ENCODE data around the gene LAMB3.

DNA sequence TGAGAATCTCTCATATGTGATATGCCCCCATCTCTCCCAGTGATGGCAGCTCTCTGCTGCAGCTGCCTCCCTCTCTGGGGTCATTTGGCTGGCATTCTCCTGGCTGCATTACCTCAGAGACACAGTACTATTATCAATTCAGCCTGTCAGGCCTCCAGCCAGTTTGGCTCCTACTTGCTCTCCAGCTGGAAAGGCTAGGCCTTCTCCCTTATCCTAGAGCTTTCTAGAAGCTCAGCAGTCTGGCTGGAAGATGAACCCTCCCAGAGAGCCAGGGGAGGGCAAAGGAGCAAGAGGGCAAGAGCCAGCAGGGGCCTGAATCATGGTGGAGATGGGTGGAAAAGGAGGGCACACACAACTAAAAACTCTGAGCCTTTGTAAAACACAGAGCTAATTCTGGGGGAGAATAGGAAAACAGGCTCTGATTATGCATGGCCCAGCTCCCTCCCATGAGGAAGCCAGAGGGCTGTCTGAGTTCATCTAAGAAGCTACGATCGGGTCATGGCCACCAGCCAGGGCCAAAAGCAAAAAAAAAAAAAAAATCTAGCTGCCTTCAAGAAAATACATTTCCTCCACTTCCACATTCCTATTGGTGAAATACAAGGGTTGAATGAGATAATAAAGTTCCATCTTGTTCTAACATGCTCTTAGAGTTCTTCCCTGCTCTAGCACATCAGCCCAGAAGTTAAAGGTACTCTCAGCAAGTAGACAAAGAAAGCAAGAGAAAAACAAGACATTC is 8.8 kb downstream of the LAMB3 start:
- TF ChIP-seq, protein P1, sequence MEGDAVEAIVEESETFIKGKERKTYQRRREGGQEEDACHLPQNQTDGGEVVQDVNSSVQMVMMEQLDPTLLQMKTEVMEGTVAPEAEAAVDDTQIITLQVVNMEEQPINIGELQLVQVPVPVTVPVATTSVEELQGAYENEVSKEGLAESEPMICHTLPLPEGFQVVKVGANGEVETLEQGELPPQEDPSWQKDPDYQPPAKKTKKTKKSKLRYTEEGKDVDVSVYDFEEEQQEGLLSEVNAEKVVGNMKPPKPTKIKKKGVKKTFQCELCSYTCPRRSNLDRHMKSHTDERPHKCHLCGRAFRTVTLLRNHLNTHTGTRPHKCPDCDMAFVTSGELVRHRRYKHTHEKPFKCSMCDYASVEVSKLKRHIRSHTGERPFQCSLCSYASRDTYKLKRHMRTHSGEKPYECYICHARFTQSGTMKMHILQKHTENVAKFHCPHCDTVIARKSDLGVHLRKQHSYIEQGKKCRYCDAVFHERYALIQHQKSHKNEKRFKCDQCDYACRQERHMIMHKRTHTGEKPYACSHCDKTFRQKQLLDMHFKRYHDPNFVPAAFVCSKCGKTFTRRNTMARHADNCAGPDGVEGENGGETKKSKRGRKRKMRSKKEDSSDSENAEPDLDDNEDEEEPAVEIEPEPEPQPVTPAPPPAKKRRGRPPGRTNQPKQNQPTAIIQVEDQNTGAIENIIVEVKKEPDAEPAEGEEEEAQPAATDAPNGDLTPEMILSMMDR (IDR thresholded peaks at IDR 0.05): peak in 2 of 3 experiments; percentile 10 to 17
- TF ChIP-seq POLR2AphosphoS5 (IDR thresholded peaks at IDR 0.05) (peak in 1 of 2 donors; percentile 60), POLR2A (IDR thresholded peaks at IDR 0.05; ENCODE audit: low read depth) (no peak), EP300 (IDR thresholded peaks at IDR 0.05) (no peak)
